ENCODE measurements around the gene SLC9A5. TPM values are rescaled to one million over a fixed set of nuclear protein-coding genes. Genes with fewer than 3 reads are reported as not detected.

The SLC9A5 gene
- total RNA-seq, 1 experiment from 2014 or later, result 5.6 TPM

DNA sequence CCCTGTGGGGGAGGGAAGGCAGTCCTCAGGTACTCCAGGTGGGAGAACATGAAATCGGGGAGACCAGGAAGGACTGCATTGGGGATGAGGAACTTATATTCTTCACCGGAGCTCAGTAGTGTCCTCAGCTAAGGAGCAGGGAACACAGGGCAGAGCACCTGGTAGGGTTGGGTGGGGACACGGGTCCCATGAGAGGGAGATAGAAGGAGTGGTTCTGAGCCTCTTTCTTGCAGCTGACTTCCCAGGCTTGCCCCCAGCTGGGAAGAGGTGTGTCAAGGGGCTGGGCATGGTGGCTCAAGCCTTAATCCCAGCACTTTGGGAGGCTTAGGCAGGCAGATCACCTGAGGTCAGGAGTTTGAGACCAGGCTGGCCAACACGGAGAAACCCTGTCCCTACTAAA is 3.6 kb upstream of the SLC9A5 start:
- no peaks in the 10 kb centered on the region for H3K27me3 ChIP-seq (ENCODE audit: insufficient read depth, low read length)

More for the DNA sequence above, 3.6 kb upstream of the SLC9A5 start:
- TSS peak; percentile 35 for BruUV-seq (replicated peaks)
- intact Hi-C loops (cut with micrococcal nuclease), result loop anchor here (5.0 kb wide), 1 partner anchor 172 kb away; the partner anchor contains the start of gene ZDHHC1
- Histone ChIP-seq H3K36me3 (ENCODE audit: control insufficient read depth in 1 of 2, insufficient read depth in 2 of 2, low read length in 2 of 2) (no peaks in the 10 kb centered on the region), H3K27ac (ENCODE audit: low read depth, low read length) (peak overlapping the region; percentile 92), H3K4me3 (replicated peaks in 1 of 2; ENCODE audit: low read depth in 1 of 2, low read length in 2 of 2) (peak overlapping the region; percentile 71 to 92), H3K9me3 (ENCODE audit: control insufficient read depth in 1 of 2, insufficient read depth in 1 of 2, low read depth in 1 of 2, low read length in 2 of 2) (no peaks in the 10 kb centered on the region), H3K9ac (ENCODE audit: low read length) (peak overlapping the region; percentile 87), H3K4me2 (ENCODE audit: low read length) (peak overlapping the region; percentile 94), H4K20me1 (ENCODE audit: insufficient read depth) (no peaks in the 10 kb centered on the region), H2AFZ (ENCODE audit: low read depth, low read length, poor library complexity, severe bottlenecking) (no peak overlapping the region), H3K9me2 (ENCODE audit: insufficient read depth) (no peaks in the 10 kb centered on the region), H3K79me2 (ENCODE audit: insufficient read depth, low read length) (peaks cover 57% of the 10 kb centered on the region), H3K4me1 (ENCODE audit: control insufficient read depth in 1 of 2, insufficient read depth in 2 of 2, low read length in 2 of 2) (peaks cover 56 to 86% of the 10 kb centered on the region in 2 experiments)
- TF ChIP-seq CEBPB (IDR thresholded peaks at IDR 0.05; ENCODE audit: low read depth) (no peak), TCF7L2 (IDR thresholded peaks at IDR 0.05; ENCODE audit: borderline replicate concordance, extremely low read depth, insufficient read depth, insufficient read length) (no peak), ZFX (IDR thresholded peaks at IDR 0.05) (no peak), POLR2A (IDR thresholded peaks at IDR 0.05; ENCODE audit: borderline replicate concordance, extremely low read depth, insufficient read depth, insufficient read length) (no peak), YY1 (IDR thresholded peaks at IDR 0.05; ENCODE audit: extremely low read depth, insufficient replicate concordance, low read depth, low read length) (no peak), EGR1 (IDR thresholded peaks at IDR 0.05; ENCODE audit: low read depth) (no peak), RAD21 (IDR thresholded peaks at IDR 0.05; ENCODE audit: low read depth) (no peak)
- TF ChIP-seq, protein P1, sequence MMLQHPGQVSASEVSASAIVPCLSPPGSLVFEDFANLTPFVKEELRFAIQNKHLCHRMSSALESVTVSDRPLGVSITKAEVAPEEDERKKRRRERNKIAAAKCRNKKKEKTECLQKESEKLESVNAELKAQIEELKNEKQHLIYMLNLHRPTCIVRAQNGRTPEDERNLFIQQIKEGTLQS (IDR thresholded peaks at IDR 0.05), result no peak
- TF ChIP-seq, protein P2, sequence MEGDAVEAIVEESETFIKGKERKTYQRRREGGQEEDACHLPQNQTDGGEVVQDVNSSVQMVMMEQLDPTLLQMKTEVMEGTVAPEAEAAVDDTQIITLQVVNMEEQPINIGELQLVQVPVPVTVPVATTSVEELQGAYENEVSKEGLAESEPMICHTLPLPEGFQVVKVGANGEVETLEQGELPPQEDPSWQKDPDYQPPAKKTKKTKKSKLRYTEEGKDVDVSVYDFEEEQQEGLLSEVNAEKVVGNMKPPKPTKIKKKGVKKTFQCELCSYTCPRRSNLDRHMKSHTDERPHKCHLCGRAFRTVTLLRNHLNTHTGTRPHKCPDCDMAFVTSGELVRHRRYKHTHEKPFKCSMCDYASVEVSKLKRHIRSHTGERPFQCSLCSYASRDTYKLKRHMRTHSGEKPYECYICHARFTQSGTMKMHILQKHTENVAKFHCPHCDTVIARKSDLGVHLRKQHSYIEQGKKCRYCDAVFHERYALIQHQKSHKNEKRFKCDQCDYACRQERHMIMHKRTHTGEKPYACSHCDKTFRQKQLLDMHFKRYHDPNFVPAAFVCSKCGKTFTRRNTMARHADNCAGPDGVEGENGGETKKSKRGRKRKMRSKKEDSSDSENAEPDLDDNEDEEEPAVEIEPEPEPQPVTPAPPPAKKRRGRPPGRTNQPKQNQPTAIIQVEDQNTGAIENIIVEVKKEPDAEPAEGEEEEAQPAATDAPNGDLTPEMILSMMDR (IDR thresholded peaks at IDR 0.05 in 2 of 3, conservative IDR thresholded peaks at IDR 0.05 in 1 of 3; ENCODE audit: borderline replicate concordance in 1 of 3, insufficient read depth in 1 of 3, low read depth in 2 of 3, low read length in 2 of 3), result no peak
- POLR2A ChIA-PET, result interaction anchor here (1.3 to 1.9 kb wide), 3 partner anchors 17 to 47 kb away, joined by 3 to 8 read pairs (median 5); partner anchors contain the start of genes ELMO3 and TMEM208
- RAD21 ChIA-PET (ENCODE audit: low non-redundant PET in 1 of 2, low total read pairs in 2 of 2, uncharacterized antibody in 2 of 2, unreplicated experiment in 2 of 2), result interaction anchor here in 1 of 2 experiments (0.7 kb wide), 1 partner anchor 92 kb away, joined by 4 read pairs; no protein-coding TSS in a partner anchor
- no peak for ATAC-seq
- DNase-seq (ENCODE audit: low read depth, low spot score), result no peak
- CTCF ChIA-PET, result interaction anchor here (1.3 to 2.6 kb wide), 2 partner anchors 46 to 47 kb away, joined by 6 to 13 read pairs; partner anchors contain the start of gene ELMO3

Data from HCT116 (cell line).